MCF 10A (cell line): Measurements from ENCODE around the gene PSMD9. TPM values are rescaled to one million over a fixed set of nuclear protein-coding genes. Genes with fewer than 3 reads are reported as not detected.

Source experiments
- BruUV-seq: library from RNA; stranded (reverse); fragments of 400-500 nt; replicated peaks from 2 replicates; lab custom pipeline; 2021; lab: Mats Ljungman, UMichigan
- CTCF ChIA-PET: fragments of 300-600 bp; sonication (Branson Sonifier 250); formaldehyde crosslinking; extraction: SDS; loops from one replicate; lab custom pipeline; 2021; ENCODE audit warnings: antibody characterized with exemption, inconsistent platforms; lab: Yijun Ruan, JAX
- POLR2A ChIA-PET: fragments of 300-600, 350-650 bp; sonication (Branson Sonifier 250); formaldehyde crosslinking; extraction: SDS; loops from one replicate; lab custom pipeline; 2020; ENCODE audit warnings: antibody characterized with exemption, inconsistent platforms; lab: Yijun Ruan, JAX
- DNase-seq: peaks from one replicate; pipeline ENCODE4 v3.0.0-alpha.2; 2018; ENCODE audit not compliant: unreplicated experiment
- H3K27ac Mint-ChIP-seq: one replicate; pipeline ENCODE4 v1.8.0; 2022; ENCODE audit warnings: mild to moderate bottlenecking, low read depth, mixed read lengths; ENCODE audit not compliant: unreplicated experiment
- H3K27me3 Mint-ChIP-seq: one replicate; pipeline ENCODE4 v1.8.0; 2022; ENCODE audit warnings: mixed read lengths; ENCODE audit not compliant: insufficient read depth, unreplicated experiment
- H3K36me3 Mint-ChIP-seq: one replicate; pipeline ENCODE4 v1.8.0; 2022; ENCODE audit warnings: mild to moderate bottlenecking, moderate library complexity, mixed read lengths; ENCODE audit not compliant: insufficient read depth, unreplicated experiment
- H3K4me1 Mint-ChIP-seq: one replicate; pipeline ENCODE4 v1.8.0; 2022; ENCODE audit warnings: mixed read lengths; ENCODE audit not compliant: insufficient read depth, unreplicated experiment
- H3K4me3 Mint-ChIP-seq: one replicate; pipeline ENCODE4 v1.8.0; 2022; ENCODE audit warnings: mild to moderate bottlenecking, moderate library complexity, mixed read lengths; ENCODE audit not compliant: unreplicated experiment
- H3K9me3 Mint-ChIP-seq: one replicate; pipeline ENCODE4 v1.8.0; 2022; ENCODE audit warnings: mixed read lengths; ENCODE audit not compliant: unreplicated experiment
- intact Hi-C: fragments of 100-400 bp; cut with micrococcal nuclease; formaldehyde crosslinking; loops from 2 replicates; pipeline ENCODE4 v1.14.1; 2022
- total RNA-seq: library from RNA; stranded (reverse); gene quantifications from 2 replicates; pipeline ENCODE4 v1.2.3, GENCODE V29; 2022
- TF ChIP-seq, protein P1 (sequence below): fragments of 200-600 bp; IDR thresholded peaks from one replicate; pipeline ENCODE4 v1.8.0; 2022; ENCODE audit warnings: antibody characterized with exemption, mild to moderate bottlenecking; ENCODE audit not compliant: unreplicated experiment

PSMD9 gene
- total RNA-seq, 1 experiment from 2014 or later, result 96.3 TPM

DNA sequence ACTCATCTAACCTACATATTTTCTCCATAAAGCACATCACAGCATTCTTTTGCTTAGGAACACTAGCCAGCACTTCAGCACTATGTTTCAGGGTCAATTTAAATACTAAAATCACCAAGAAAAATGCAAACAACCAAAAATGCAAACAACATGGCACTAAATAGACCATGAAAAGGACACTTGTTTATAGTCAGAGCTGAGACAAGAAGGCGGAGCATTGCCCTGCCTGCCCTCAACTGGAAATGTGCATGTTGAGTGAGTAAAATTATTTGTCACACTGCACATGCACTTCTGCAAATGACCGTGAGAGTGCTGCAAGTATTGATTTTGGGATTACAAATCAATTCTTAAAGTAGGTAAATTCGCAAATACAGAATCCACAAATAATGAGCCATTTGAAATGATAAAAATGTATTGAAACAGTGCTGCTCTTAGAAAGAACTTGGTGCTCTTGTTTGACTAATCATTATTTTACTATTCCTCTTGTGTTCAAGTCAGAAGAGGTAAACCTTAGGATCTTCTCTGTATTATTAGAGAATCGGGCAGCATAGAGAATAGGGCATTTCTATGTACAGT lies 64.6 kb downstream of the PSMD9 start:
- TF ChIP-seq, protein P1, sequence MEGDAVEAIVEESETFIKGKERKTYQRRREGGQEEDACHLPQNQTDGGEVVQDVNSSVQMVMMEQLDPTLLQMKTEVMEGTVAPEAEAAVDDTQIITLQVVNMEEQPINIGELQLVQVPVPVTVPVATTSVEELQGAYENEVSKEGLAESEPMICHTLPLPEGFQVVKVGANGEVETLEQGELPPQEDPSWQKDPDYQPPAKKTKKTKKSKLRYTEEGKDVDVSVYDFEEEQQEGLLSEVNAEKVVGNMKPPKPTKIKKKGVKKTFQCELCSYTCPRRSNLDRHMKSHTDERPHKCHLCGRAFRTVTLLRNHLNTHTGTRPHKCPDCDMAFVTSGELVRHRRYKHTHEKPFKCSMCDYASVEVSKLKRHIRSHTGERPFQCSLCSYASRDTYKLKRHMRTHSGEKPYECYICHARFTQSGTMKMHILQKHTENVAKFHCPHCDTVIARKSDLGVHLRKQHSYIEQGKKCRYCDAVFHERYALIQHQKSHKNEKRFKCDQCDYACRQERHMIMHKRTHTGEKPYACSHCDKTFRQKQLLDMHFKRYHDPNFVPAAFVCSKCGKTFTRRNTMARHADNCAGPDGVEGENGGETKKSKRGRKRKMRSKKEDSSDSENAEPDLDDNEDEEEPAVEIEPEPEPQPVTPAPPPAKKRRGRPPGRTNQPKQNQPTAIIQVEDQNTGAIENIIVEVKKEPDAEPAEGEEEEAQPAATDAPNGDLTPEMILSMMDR, result no peak
- Mint-ChIP-seq H3K4me3 (no peak overlapping the region), H3K27me3 (no peaks in the 10 kb centered on the region), H3K9me3 (no peaks in the 10 kb centered on the region), H3K27ac (no peak overlapping the region), H3K4me1 (peaks cover 9% of the 10 kb centered on the region), H3K36me3 (peaks cover 21% of the 10 kb centered on the region)
- POLR2A ChIA-PET, result interaction anchor here (1.1 to 1.2 kb wide), 2 partner anchors 39 to 70 kb away, joined by 4 to 7 read pairs; no protein-coding TSS in a partner anchor
- CTCF ChIA-PET, result no interaction called here
- DNase-seq, result no peak
- no TSS peak for BruUV-seq
- intact Hi-C loops, result loop anchor here (5.0 kb wide), 1 partner anchor 69 kb away; the partner anchor contains the start of gene BCL7A

DNA sequence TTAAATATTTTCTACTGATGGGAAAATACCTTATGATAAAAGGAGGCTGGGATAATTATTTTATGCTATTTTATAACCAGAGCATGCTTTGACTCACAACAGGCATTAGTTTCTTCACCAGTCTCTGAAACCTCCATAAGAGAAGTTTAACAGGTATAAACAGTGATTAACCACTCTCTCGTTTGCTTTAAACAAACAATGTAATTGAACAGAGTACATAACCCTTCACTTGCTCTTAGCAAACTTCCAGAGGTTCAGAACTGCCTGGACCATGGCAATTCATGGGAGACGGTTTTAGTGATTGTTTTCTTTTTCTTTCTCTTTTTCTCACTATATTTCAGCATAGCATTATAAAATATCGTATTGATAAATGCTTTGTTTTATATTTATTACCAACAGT lies 65.1 kb downstream of the PSMD9 start:
- Mint-ChIP-seq H3K4me3 (no peak overlapping the region), H3K4me1 (peaks cover 9% of the 10 kb centered on the region), H3K9me3 (no peaks in the 10 kb centered on the region), H3K36me3 (peaks cover 24% of the 10 kb centered on the region), H3K27me3 (no peaks in the 10 kb centered on the region), H3K27ac (no peak overlapping the region)
- POLR2A ChIA-PET, result no interaction called here
- intact Hi-C loops, result loop anchor here (5.0 kb wide), 1 partner anchor 69 kb away; the partner anchor contains the start of gene BCL7A
- CTCF ChIA-PET, result interaction anchor here (0.6 kb wide), 1 partner anchor 86 kb away, joined by 3 read pairs; no protein-coding TSS in a partner anchor
- TF ChIP-seq, protein P1, result no peak
- no TSS peak for BruUV-seq
- DNase-seq, result no peak

DNA sequence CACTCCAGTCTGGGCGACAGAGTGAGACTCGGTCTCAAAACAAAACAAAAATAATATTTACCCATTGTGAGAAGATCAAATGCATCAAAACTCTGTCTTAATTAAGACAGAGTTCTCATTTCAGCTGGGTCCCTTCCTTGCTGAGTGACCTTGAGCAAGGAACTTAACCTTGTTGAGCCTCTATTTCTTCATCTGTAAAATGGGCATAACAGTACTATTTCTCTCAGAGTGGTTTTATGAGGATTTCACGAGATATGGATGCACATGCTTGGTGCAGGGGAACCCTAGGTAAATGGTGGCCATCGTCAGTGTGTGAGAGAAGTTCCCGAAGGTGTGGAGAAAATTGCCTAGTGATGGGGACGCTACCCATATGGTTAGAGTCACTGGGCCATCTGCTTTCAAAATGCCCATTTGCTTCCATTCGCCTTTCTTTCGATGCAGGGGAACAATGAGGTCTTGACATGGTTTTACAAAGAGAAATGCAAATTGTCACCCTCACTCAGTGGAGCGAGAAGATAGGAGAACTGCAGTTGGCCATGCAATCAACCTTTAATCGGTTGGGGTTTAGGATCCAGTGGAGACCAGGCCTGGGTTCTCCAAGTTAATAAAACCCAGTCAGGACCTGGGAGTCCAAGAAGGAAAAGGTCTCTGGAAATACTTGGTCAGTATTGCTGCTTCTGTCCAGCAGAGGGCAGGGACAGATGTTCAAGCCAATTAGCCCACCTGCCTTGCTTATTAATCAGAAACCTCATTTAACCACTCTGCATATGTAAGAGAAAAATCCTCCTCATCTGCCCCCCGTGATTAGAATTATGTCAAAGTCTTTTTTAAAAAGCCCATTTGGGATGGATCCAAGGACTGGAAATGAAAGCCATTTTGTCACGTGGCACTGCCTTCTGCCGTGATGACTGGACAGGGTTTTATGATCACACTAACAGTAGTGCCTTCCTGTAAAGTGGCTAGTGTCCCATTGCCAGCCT lies 67.0 kb downstream of the PSMD9 start:
- TF ChIP-seq, protein P1, result peak; percentile 34
- H3K27me3 Mint-ChIP-seq, result no peaks in the 10 kb centered on the region
- intact Hi-C loops, result no loop called here
- DNase-seq, result peak; percentile 31
- no peak overlapping the region for H3K4me3 Mint-ChIP-seq
- CTCF ChIA-PET, result no interaction called here
- no peaks in the 10 kb centered on the region for H3K9me3 Mint-ChIP-seq
- POLR2A ChIA-PET, result interaction anchor here (1.4 kb wide), 1 partner anchor 9 kb away, joined by 3 read pairs; no protein-coding TSS in a partner anchor
- H3K36me3 Mint-ChIP-seq, result peaks cover 30% of the 10 kb centered on the region
- no peaks in the 10 kb centered on the region for H3K4me1 Mint-ChIP-seq
- BruUV-seq, result no TSS peak
- no peak overlapping the region for H3K27ac Mint-ChIP-seq
